Measurements from ENCODE around the gene SIX6.
"Not testable (repeated sequence)": the region's sequence is repeated elsewhere in the genome, so short reads cannot be mapped to it uniquely, and the experiment has no call there.

Gene SIX6

GRCh38 chr14:60508707-60509437 lies at the start of gene SIX6:
TSS of gene SIX6 (plus strand) at chr14:60509146. CDS start at chr14:60509399, 253 bp downstream.
- no peak for DNase-seq (ENCODE audit: low read depth in 4 of 4, low spot score in 1 of 4)

GRCh38 chr14:60480248-60480647 lies 28.7 kb upstream of the SIX6 start:
- not testable (repeated sequence) for DNase-seq (ENCODE audit: low read depth in 4 of 4, low spot score in 1 of 4)

DNA sequence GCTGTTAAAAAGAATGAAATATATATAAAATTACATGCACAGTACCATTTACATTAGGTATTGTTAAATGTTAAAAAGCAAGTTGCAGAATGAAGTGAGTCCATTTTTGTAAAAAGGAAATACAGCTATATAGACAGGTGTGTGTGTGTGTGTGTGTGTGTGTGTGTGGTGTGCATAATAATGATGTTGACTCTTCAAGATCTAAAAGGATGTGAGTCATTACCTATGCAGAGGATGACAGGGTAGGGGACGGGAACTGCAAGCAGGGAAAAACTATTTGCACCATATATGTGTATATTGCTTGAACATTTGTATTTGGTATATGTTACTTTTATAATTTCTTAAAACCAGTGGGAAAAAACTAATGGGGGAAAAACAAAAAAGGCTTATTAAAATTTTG lies 26.2 kb upstream of the SIX6 start:
- no peak for DNase-seq (ENCODE audit: low read depth in 4 of 4, low spot score in 1 of 4)

DNA sequence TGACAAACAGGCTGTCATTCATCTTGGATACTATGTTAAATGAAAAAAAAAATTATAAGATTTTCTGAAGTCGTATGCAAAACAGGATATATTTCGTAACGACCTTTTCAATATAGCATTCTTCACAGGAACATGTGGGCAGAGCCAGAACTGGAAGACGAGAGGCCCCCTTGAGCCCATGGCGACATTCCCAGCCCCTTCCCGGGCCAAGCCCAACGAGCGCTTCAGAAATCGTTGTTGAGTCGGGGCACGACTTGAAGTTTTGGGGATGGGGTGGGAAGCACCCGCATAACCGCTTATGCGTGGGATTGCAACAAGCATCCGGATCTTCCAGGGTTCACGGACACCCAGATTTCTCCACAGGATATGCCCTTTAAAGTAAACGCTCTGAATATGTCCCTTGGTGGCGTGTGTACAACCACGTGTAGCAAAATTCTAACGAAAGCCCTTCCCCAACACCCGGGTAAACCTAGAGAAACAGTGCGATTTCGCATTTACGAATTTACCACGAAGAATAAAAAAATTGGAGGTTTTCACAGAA lies 23.8 kb upstream of the SIX6 start:
- no peak for DNase-seq (ENCODE audit: low read depth in 4 of 4, low spot score in 1 of 4)

- no peak for DNase-seq (ENCODE audit: low read depth in 4 of 4, low spot score in 1 of 4)
Measured at GRCh38 chr14:60485598-60486251, 23.2 kb upstream of the SIX6 start, which contains the start of gene C14orf39. TSS of gene C14orf39 (minus strand) at chr14:60486063. CDS start at chr14:60485078, 985 bp downstream.

DNA sequence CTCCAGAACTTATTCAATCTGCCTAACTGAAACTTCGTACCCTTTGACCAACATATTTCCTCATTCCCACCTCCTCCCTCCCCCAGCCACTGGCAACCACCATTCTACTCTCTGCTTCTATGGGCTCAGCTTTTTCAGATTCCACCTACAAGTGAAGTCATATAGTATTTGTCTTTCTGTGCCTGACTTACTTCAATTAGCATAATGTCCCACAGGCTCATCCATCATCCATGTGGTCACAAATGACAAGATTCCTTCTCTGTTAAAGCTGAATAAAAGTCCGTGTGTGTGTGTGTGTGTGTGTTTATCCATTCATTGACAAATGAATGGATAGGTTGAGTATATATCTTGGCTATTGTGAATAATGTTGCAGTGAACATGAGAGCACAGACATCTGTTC lies 21.7 kb upstream of the SIX6 start:
- no peak for DNase-seq (ENCODE audit: low read depth in 4 of 4, low spot score in 1 of 4)

DNA sequence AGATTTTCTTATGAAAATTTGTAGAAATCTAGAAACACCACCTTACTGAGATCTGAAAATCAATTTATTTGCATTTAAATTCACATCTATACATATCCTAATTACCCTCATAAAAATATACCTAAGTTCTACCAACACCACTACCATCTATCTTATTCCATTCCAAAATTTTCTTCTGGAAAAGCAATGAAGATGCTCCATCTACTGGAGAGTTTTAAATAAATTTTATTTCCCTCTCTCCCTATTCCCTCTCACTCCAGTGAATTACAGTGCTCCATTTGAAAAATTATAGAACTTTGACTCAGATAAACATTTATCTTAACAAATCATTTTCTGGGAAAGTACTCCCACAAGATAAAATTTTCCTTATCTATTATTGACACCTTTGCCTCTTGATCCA lies 20.8 kb upstream of the SIX6 start:
- no peak for DNase-seq (ENCODE audit: low read depth in 4 of 4, low spot score in 1 of 4)

DNA sequence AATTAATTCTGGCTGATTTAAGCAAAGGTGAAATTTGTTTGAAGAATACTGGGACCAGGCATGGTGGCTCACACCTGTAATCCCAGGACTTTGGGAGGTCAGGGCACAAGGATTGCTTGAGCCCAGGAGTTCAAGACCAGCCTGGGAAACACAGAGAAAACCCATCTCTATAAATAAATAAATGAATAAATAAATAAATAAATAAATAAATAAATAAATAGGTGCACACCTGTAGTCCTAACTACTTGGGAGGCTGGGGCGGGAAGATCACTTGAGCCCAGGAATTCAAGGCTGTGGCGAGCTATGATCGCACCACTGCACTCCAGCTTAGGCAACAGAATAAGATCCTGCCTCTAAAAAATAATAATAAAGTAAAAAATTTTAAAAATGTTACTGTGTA lies 18.7 kb upstream of the SIX6 start:
- DNase-seq (ENCODE audit: low read depth in 4 of 4, low spot score in 1 of 4), result no peak

DNA sequence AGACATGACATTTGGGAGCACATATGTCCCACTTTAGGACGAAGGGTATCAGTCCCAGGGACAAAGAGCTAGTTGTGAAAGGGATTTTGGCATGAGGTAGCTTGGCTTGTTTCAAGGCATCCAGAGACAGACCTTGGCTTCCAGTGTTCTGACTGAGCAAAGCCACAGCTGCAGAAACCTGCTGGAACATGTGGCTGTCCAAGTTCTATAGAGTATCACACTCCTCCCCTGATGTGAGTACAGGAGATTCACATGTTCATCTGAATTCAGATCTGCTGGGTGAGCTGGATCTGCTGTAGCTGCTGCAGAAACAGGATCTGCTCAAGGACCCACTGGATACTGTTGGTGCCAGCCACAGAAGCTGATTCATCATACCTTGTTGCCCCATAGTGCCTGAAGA lies 13.0 kb upstream of the SIX6 start:
- no peak for DNase-seq (ENCODE audit: low read depth in 4 of 4, low spot score in 1 of 4)

DNA sequence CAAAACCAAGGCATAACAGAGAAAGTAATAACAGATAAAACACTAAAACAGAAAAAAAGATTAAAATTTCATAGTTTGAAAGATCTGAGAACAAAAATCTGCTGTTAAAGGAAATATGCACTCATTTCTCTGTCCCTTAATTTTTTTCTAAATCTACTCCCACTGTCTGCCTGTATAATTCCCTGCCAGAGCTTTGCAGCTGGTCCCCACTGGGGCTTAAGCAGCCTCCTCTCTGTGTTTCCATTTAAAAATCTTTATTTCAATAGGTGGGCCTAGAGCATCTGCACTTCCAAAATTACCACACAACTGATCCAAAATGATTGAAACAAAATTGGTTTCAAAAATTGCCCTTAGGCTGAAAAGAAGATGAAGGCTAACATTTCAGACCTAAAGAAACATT lies 6.4 kb upstream of the SIX6 start:
- DNase-seq (ENCODE audit: low read depth in 4 of 4, low spot score in 1 of 4), result no peak

DNA sequence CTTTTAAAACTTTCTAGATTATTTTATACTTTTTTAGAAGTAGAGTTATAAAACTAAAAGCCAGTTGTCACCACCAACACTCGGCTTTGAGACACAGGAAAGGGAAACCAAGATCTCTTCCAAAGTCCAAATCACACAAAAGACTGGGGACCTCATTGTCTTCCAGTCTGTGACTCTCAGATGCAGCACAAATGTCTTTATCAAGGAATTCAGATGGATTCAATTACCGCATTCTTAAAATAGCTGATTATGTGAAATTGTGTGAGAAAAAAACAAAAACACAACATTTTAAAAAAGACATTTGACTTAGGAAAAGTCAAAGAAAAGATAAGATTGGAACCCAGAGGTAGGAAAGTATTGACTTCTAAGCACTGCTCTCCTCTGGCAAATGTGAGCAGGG lies 3.5 kb upstream of the SIX6 start:
- no peak for DNase-seq (ENCODE audit: low read depth in 4 of 4, low spot score in 1 of 4)

DNA sequence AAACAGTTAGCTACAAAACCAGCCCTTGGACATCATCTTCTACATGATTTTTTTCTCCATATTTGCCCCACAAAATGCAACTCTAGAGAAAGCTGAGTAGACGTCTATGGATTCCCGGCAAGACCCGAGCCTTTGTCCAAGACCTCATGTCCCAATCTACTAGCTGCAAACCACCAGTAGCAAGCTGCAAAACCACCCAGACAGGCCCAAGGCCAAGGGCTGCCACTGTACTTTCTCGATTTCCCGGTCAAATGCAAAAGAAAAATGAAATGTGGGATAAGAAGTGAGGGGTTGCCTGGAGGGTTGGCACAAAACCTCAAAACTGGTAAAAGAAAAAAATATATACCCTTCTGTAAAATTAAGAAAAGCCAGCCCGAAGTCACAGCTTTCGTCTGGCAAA lies 2.9 kb upstream of the SIX6 start:
- no peak for DNase-seq (ENCODE audit: low read depth in 4 of 4, low spot score in 1 of 4)

GRCh38 chr14:60506462-60506984 lies 2.4 kb upstream of the SIX6 start:
- no peak for DNase-seq (ENCODE audit: low read depth in 4 of 4, low spot score in 1 of 4)

DNA sequence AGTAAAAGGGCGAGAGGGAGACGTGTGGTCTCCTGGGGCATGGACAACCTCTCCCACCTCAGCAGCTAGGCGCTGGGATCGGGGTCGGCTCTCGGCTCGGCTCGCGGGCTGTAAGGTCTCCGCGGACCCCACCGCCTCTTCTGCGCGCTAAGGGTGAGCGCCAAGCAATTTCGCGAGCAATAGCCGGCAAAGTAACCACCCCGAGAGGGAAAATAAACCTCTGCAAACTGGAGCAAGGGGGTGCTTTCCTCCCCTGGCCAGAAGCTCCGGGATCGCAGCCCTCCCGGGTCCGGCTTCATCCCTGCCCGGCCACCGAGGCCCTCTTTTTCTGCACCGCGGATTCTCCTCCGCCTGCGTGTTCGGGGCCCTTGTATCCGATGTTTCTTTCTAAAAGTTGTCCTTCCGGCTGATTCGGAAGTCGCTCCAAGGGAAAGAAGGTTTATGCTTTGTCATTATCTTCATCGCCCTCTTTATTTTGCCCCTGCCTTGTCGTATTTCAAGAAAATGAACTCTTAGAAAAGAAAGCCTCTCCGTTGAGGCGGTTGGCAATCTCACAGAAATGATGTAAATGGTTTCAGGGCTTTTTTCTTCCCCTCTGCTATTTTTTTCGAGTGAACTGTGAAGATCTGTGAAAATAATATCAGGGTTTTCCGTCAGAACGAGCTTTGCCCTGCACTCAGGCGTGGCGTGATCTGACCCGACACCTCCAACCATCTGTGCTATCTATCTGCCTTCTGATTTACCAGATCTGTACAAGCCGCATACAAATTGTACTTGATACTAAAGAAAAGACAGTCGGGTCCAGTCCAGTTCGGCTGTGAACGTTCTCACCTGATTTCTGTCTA lies 1.7 kb upstream of the SIX6 start:
- no peak for DNase-seq (ENCODE audit: low read depth in 4 of 4, low spot score in 1 of 4)

- DNase-seq (ENCODE audit: low read depth in 4 of 4, low spot score in 1 of 4), result no peak
Measured at GRCh38 chr14:60508363-60508706, 611 bp upstream of the SIX6 start.

DNA sequence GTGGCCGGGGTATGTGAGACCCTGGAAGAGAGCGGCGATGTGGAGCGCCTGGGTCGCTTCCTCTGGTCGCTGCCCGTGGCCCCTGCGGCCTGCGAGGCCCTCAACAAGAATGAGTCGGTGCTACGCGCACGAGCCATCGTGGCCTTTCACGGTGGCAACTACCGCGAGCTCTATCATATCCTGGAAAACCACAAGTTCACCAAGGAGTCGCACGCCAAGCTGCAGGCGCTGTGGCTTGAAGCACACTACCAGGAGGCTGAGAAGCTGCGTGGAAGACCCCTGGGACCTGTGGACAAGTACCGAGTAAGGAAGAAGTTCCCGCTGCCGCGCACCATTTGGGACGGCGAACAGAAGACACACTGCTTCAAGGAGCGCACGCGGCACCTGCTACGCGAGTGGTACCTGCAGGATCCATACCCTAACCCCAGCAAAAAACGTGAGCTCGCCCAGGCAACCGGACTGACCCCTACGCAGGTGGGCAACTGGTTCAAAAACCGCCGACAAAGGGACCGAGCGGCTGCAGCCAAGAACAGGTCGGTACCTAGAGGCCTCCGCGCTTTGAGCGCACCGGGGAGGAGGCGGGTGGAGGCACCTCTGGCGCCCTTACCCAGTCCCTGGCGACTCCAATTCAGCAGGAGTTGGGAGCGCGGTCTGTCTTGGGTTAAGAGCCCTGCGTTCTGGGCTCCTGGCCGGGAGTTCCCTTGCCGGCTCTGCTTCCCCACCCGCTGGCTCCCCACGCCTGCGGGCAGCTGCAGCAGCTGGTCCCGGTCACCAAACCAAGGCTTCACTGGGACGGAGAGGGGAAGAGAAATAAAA lies 700 bp downstream of the SIX6 start:
- no peak for DNase-seq (ENCODE audit: low read depth in 4 of 4, low spot score in 1 of 4)

GRCh38 chr14:60510254-60510950 lies 1.5 kb downstream of the SIX6 start:
- no peak for DNase-seq (ENCODE audit: low read depth in 4 of 4, low spot score in 1 of 4)

- DNase-seq (ENCODE audit: low read depth in 4 of 4, low spot score in 1 of 4), result no peak
Measured at GRCh38 chr14:60510951-60511599, 2.1 kb downstream of the SIX6 start.

DNA sequence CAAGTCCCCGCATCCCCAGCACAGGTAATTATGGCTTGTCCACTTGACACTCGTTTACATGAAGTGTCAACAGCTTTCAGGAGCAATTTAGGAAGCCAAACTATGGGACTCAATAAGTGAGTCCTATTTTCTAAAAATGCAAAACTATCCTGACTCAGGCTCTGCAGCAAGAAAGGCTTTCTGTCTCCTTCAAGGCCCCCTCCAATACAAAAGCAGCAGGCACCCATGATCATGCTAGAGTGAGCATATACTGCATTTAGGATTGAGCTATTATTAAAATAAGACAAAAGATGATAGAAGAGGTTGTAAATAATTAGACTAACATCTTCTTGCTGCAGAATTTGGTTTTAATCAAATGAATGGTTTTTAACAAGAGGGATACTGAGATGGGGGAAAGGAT lies 3.2 kb downstream of the SIX6 start:
- DNase-seq (ENCODE audit: low read depth in 4 of 4, low spot score in 1 of 4), result no peak
